Measurements from ENCODE around the gene COX7A2. TPM values are rescaled to one million over a fixed set of nuclear protein-coding genes. Genes with fewer than 3 reads are reported as not detected.

COX7A2 gene
- total and polyA plus RNA-seq, 7 experiments from 2014 or later, result 159 to 969 (median 186) TPM

DNA sequence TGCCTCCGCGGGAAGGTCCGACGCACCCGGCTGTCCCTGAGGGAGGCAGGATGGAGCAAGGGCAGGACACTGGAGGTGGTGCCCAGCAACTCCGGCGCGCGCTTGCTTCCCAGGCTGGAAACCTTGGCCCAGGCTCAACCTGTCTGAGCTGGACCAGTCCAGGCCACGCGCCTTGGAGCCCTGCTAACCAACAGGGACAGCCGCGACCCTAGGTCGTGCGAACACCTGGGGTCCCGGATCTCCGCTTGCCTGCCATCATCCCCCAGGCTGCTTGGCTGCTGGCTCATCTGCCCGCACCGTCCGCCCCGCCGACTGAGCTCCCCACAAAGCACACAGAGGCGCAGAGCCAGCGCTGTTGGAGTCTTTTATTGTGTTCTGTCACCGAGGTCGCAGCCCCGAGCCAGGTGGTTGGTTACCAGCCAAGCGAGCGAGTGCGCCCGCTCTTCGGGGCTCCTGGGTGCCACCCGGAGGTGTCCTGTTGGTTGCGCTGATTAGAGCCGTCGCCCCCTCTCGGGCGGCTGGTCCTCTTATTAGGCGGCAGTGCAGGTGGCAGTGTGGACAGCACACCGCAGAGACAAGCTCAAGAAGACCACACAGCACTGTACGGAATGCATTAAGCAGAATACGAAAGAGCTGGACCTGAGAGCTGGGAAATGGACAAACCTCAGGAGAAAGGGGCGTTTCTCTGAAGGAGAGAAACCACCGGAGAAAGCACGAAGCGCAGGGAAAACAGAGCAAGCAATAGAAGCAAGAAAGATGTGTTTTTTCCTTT, 41.5 kb downstream of the COX7A2 start:
- intact Hi-C loops (cut with micrococcal nuclease), result loop anchor here in 1 of 2 donors (10.0 kb wide), 2 partner anchors 627 to 857 kb away; no protein-coding TSS in a partner anchor
- H3K27me3 ChIP-seq (ENCODE audit: control insufficient read depth in 2 of 2, insufficient read depth in 2 of 2, low read length in 2 of 2), result peaks cover 4 to 37% of the 10 kb centered on the region in 2 donors
- no peak overlapping the region for H3K4me3 ChIP-seq (ENCODE audit: low read length)

GRCh38 chr6:75201021-75201420, 42.6 kb downstream of the COX7A2 start:
- Mint-ChIP-seq H3K4me1 (peaks cover 16 to 33% (median 29%) of the 10 kb centered on the region in 7 donors), H3K27me3 (peaks cover 64 to 79% (median 66%) of the 10 kb centered on the region in 5 donors), H3K27ac (no peak overlapping the region), H3K4me3 (no peak overlapping the region), H3K36me3 (peaks cover 0 to 5% (median 0%) of the 10 kb centered on the region in 5 donors), H3K9me3 (no peaks in the 10 kb centered on the region)
- H3K4me1 ChIP-seq (ENCODE audit: control insufficient read depth in 2 of 2, insufficient read depth in 2 of 2, low read length in 2 of 2), result peaks cover 9 to 18% of the 10 kb centered on the region in 2 donors
- H3K4me3 ChIP-seq (ENCODE audit: low read length), result no peak overlapping the region
- intact Hi-C loops (cut with micrococcal nuclease), result loop anchor here in 1 of 2 donors (10.0 kb wide), 2 partner anchors 626 to 856 kb away; no protein-coding TSS in a partner anchor
- ChIA-PET CTCF (interaction anchor here (0.6 to 0.9 kb wide), 3 partner anchors 9 to 17 kb away, joined by 3 to 6 read pairs (median 4); no protein-coding TSS in a partner anchor), POLR2A (no interaction called here)
- DNase-seq (no peak), ATAC-seq (no peak)
- H3K36me3 ChIP-seq (ENCODE audit: control insufficient read depth in 2 of 3, insufficient read depth in 3 of 3, low read length in 3 of 3), result no peaks in the 10 kb centered on the region
- H3K9me3 ChIP-seq (ENCODE audit: control insufficient read depth in 2 of 3, low read length in 3 of 3), result no peaks in the 10 kb centered on the region
- no peak overlapping the region for H3K27ac ChIP-seq (ENCODE audit: low read depth, low read length)
- peaks cover 4 to 37% of the 10 kb centered on the region in 2 donors for H3K27me3 ChIP-seq (ENCODE audit: control insufficient read depth in 2 of 2, insufficient read depth in 2 of 2, low read length in 2 of 2)

More for the DNA sequence above, 41.5 kb downstream of the COX7A2 start:
- ChIA-PET CTCF (interaction anchor here (1.7 kb wide), 1 partner anchor 10 kb away, joined by 7 read pairs; no protein-coding TSS in a partner anchor), POLR2A (no interaction called here)
- H3K27ac Mint-ChIP-seq, result peak overlapping the region in 1 of 9 donors; percentile 36
- no peaks in the 10 kb centered on the region for H3K9me3 Mint-ChIP-seq
- peaks cover 0 to 11% (median 0%) of the 10 kb centered on the region in 5 donors for H3K36me3 Mint-ChIP-seq
- Histone ChIP-seq H3K27ac (ENCODE audit: low read depth, low read length) (no peak overlapping the region), H3K36me3 (ENCODE audit: control insufficient read depth in 2 of 3, insufficient read depth in 3 of 3, low read length in 3 of 3) (no peaks in the 10 kb centered on the region), H3K9me3 (ENCODE audit: control insufficient read depth in 2 of 3, low read length in 3 of 3) (no peaks in the 10 kb centered on the region), H3K4me1 (ENCODE audit: control insufficient read depth in 2 of 2, insufficient read depth in 2 of 2, low read length in 2 of 2) (peaks cover 13 to 28% of the 10 kb centered on the region in 2 donors)
- peak overlapping the region in 9 of 10 donors; percentile 4 to 65 (median 47) for H3K4me3 Mint-ChIP-seq
- no peak for ATAC-seq
- DNase-seq, result no peak
- H3K4me1 Mint-ChIP-seq, result peaks cover 24 to 44% (median 39%) of the 10 kb centered on the region in 7 donors
- H3K27me3 Mint-ChIP-seq, result peaks cover 74 to 84% (median 77%) of the 10 kb centered on the region in 5 donors

- Mint-ChIP-seq H3K4me1 (peaks cover 6 to 23% (median 17%) of the 10 kb centered on the region in 7 donors), H3K27me3 (peaks cover 53 to 70% (median 57%) of the 10 kb centered on the region in 5 donors), H3K36me3 (peaks cover 0 to 5% (median 0%) of the 10 kb centered on the region in 5 donors), H3K9me3 (no peaks in the 10 kb centered on the region), H3K27ac (no peak overlapping the region), H3K4me3 (no peak overlapping the region)
- H3K36me3 ChIP-seq (ENCODE audit: control insufficient read depth in 2 of 3, insufficient read depth in 3 of 3, low read length in 3 of 3), result no peaks in the 10 kb centered on the region
- intact Hi-C loops (cut with micrococcal nuclease), result loop anchor here in 1 of 2 donors (10.0 kb wide), 2 partner anchors 625 to 855 kb away; no protein-coding TSS in a partner anchor
- no peak overlapping the region for H3K27ac ChIP-seq (ENCODE audit: low read depth, low read length)
- H3K4me3 ChIP-seq (ENCODE audit: low read length), result no peak overlapping the region
- no peak for DNase-seq
- no peak for ATAC-seq
- no peaks in the 10 kb centered on the region for H3K9me3 ChIP-seq (ENCODE audit: control insufficient read depth in 2 of 3, low read length in 3 of 3)
- peaks cover 2 to 7% of the 10 kb centered on the region in 2 donors for H3K4me1 ChIP-seq (ENCODE audit: control insufficient read depth in 2 of 2, insufficient read depth in 2 of 2, low read length in 2 of 2)
- ChIA-PET CTCF (interaction anchor here (0.6 kb wide), 1 partner anchor 673 kb away, joined by 4 read pairs; no protein-coding TSS in a partner anchor), POLR2A (no interaction called here)
- peaks cover 4 to 31% of the 10 kb centered on the region in 2 donors for H3K27me3 ChIP-seq (ENCODE audit: control insufficient read depth in 2 of 2, insufficient read depth in 2 of 2, low read length in 2 of 2)
These were observed 43.7 kb downstream of the COX7A2 start for GRCh38 chr6:75199889-75200288.

DNA sequence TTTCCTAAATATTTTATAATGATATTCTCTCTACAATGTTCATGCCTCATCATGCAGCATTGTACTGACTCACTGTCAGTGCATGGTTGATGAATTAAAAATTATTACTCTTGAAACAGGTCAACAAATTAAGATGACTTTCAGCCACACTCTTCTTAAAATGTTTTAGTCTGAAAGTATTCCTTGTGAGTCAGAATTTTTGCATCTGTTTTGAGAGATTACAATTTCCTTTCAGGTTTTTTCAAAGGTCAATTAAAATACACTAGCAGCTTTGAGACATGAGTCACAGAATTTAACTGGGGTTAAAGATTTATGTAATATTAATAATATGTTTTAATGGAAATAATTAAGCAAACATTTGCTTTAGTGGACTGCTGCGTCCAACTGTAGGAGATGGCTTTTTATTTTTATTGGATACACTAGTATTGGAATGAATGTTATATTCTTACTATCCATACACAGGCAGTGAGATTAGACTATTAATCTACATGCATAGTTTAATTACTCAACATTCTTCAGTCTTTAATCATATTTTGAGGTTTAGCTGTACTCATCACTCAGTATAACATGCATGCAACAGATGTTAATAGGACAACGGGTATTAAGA, 47.4 kb downstream of the COX7A2 start:
- Histone ChIP-seq H3K9me3 (ENCODE audit: control insufficient read depth in 2 of 3, low read length in 3 of 3) (no peaks in the 10 kb centered on the region), H3K27me3 (ENCODE audit: control insufficient read depth in 2 of 2, insufficient read depth in 2 of 2, low read length in 2 of 2) (peaks cover 0 to 3% of the 10 kb centered on the region in 2 donors), H3K4me3 (ENCODE audit: low read length) (no peak overlapping the region), H3K4me1 (ENCODE audit: control insufficient read depth in 2 of 2, insufficient read depth in 2 of 2, low read length in 2 of 2) (no peaks in the 10 kb centered on the region), H3K36me3 (ENCODE audit: control insufficient read depth in 2 of 3, insufficient read depth in 3 of 3, low read length in 3 of 3) (no peaks in the 10 kb centered on the region), H3K27ac (ENCODE audit: low read depth, low read length) (no peak overlapping the region)
- ATAC-seq (no peak), DNase-seq (no peak)
- peaks cover 20 to 44% (median 24%) of the 10 kb centered on the region in 5 donors for H3K27me3 Mint-ChIP-seq
- no peaks in the 10 kb centered on the region for H3K4me1 Mint-ChIP-seq
- H3K4me3 Mint-ChIP-seq, result no peak overlapping the region
- intact Hi-C loops (cut with micrococcal nuclease), result no loop called here
- no peaks in the 10 kb centered on the region for H3K9me3 Mint-ChIP-seq
- no peak overlapping the region for H3K27ac Mint-ChIP-seq
- ChIA-PET CTCF (no interaction called here), POLR2A (no interaction called here)
- no peaks in the 10 kb centered on the region for H3K36me3 Mint-ChIP-seq

- H3K27me3 Mint-ChIP-seq, result peaks cover 5 to 42% (median 31%) of the 10 kb centered on the region in 5 donors
- POLR2A ChIA-PET, result no interaction called here
- no peaks in the 10 kb centered on the region for H3K4me1 Mint-ChIP-seq
- no peak overlapping the region for H3K4me3 Mint-ChIP-seq
- H3K36me3 Mint-ChIP-seq, result no peaks in the 10 kb centered on the region
- CTCF ChIA-PET, result no interaction called here
- peaks cover 0 to 10% (median 1%) of the 10 kb centered on the region in 11 donors for H3K9me3 Mint-ChIP-seq
- Histone ChIP-seq H3K9me3 (ENCODE audit: control insufficient read depth in 2 of 3, low read length in 3 of 3) (no peaks in the 10 kb centered on the region), H3K27me3 (ENCODE audit: control insufficient read depth in 2 of 2, insufficient read depth in 2 of 2, low read length in 2 of 2) (no peaks in the 10 kb centered on the region), H3K36me3 (ENCODE audit: control insufficient read depth in 2 of 3, insufficient read depth in 3 of 3, low read length in 3 of 3) (no peaks in the 10 kb centered on the region), H3K4me1 (ENCODE audit: control insufficient read depth in 2 of 2, insufficient read depth in 2 of 2, low read length in 2 of 2) (no peaks in the 10 kb centered on the region), H3K4me3 (ENCODE audit: low read length) (no peak overlapping the region), H3K27ac (ENCODE audit: low read depth, low read length) (no peak overlapping the region)
- DNase-seq (no peak), ATAC-seq (no peak)
- no peak overlapping the region for H3K27ac Mint-ChIP-seq
- intact Hi-C loops (cut with micrococcal nuclease), result no loop called here
These were observed 55.2 kb downstream of the COX7A2 start for GRCh38 chr6:75188221-75188925.
